Measurements from ENCODE around the gene SLC1A2.

The SLC1A2 gene

GRCh38 chr11:35375332-35376117 is 43.8 kb downstream of the SLC1A2 start:
- no peak for DNase-seq

- DNase-seq = no peak
These were observed 45.9 kb downstream of the SLC1A2 start for GRCh38 chr11:35373284-35373933.

- DNase-seq = no peak
These were observed 46.6 kb downstream of the SLC1A2 start for GRCh38 chr11:35372565-35373283.

- no peak for DNase-seq
These were observed 51.9 kb downstream of the SLC1A2 start for GRCh38 chr11:35367491-35367890.

GRCh38 chr11:35366798-35367197 is 52.6 kb downstream of the SLC1A2 start:
- no peak for DNase-seq

- DNase-seq = no peak
These were observed 53.4 kb downstream of the SLC1A2 start for GRCh38 chr11:35365961-35366360.

GRCh38 chr11:35365395-35365794 is 54.0 kb downstream of the SLC1A2 start:
- DNase-seq = no peak

- DNase-seq = no peak
These were observed 55.2 kb downstream of the SLC1A2 start for GRCh38 chr11:35363854-35364780.

GRCh38 chr11:35363246-35363801 is 56.0 kb downstream of the SLC1A2 start:
- DNase-seq = no peak

GRCh38 chr11:35362521-35362980 is 56.8 kb downstream of the SLC1A2 start:
- no peak for DNase-seq

GRCh38 chr11:35360055-35360530 is 59.3 kb downstream of the SLC1A2 start:
- no peak for DNase-seq

- no peak for DNase-seq
These were observed 59.9 kb downstream of the SLC1A2 start for GRCh38 chr11:35359321-35360054.

GRCh38 chr11:35358391-35358790 is 61.0 kb downstream of the SLC1A2 start:
- no peak for DNase-seq

GRCh38 chr11:35357923-35358322 is 61.4 kb downstream of the SLC1A2 start:
- DNase-seq = no peak

GRCh38 chr11:35355102-35355749 is 64.1 kb downstream of the SLC1A2 start:
- no peak for DNase-seq

GRCh38 chr11:35354644-35355043 is 64.7 kb downstream of the SLC1A2 start:
- DNase-seq = no peak

GRCh38 chr11:35352077-35352888 is 67.1 kb downstream of the SLC1A2 start:
- no peak for DNase-seq

- DNase-seq = no peak
These were observed 69.5 kb downstream of the SLC1A2 start for GRCh38 chr11:35349897-35350296.

- no peak for DNase-seq
These were observed 70.3 kb downstream of the SLC1A2 start for GRCh38 chr11:35348898-35349687.

Data from NCI-H774 (cell line).